Jurkat, Clone E6-1 (cell line): ENCODE results near the gene SORCS1.
"Not testable (repeated sequence)": the region's sequence is repeated elsewhere in the genome, so short reads cannot be mapped to it uniquely, and the experiment has no call there.

Source experiments
- DNase-seq: peaks from one replicate; pipeline ENCODE4 v3.0.0-alpha.2; 2011; ENCODE audit warnings: low read depth, low spot score
- H3K4me3 ChIP-seq: 2 replicates; pipeline ENCODE4 v1.5.1; 2011; ENCODE audit warnings: mild to moderate bottlenecking, low read length, control low read depth, moderate library complexity

SORCS1 gene

DNA sequence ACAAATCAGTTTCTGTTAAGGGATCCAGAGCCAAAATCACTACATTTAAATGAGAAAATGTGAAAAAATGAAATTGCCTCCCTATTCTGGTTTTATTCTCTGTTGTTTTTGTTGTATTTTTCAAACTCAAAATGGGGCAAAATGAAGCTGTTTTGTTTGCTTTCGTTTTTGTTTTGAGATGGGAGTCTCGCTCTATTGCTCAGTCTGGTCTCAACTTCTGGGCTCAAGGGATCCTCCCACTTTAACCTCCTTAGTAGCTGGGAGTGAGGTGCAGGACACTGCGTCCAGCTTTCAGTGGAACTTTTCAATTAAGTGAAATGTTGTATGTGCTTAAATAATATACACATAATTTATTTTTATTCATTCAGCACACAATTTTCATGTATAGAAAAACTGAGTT is 205.0 kb downstream of the SORCS1 start:
- no peak overlapping the region for H3K4me3 ChIP-seq

DNA sequence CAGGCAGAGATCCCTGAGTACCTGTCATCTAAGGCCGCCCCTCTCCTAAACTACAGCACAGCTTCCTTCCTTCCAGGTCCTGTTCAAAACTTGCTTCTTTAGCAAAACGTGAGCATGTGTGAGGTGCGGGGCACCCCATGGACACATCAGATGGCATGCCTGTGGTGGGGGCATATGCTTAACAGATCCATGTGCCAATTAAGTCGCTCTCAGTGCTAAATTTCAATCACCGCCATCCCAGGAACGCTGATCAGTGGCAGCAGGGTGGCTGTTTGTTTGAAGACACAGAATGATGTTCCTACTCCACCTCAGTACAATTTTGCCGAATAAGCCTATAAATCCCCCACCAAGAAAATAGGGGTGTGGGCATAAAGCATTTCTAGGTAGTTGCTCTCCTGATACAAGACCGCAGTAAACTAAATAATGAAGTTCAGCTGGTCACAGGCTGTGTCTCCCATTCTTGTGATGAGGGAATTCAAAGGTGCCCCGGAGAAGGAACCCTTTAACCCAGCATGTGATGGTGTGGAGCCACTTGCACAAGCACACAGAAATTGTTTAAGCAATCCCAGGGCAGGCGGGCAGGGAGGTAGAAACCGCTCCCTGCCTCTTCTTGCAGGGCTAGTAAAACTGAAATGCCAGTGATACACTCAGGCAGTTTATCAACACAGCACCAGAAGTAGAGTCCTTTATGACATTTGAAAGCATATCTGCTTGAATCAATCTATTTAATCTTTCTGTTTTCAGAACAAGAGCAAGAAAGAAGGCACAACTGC is 205.7 kb downstream of the SORCS1 start:
- no peak overlapping the region for H3K4me3 ChIP-seq
- no peak for DNase-seq

More for the DNA sequence above, 205.0 kb downstream of the SORCS1 start:
- DNase-seq = no peak

DNA sequence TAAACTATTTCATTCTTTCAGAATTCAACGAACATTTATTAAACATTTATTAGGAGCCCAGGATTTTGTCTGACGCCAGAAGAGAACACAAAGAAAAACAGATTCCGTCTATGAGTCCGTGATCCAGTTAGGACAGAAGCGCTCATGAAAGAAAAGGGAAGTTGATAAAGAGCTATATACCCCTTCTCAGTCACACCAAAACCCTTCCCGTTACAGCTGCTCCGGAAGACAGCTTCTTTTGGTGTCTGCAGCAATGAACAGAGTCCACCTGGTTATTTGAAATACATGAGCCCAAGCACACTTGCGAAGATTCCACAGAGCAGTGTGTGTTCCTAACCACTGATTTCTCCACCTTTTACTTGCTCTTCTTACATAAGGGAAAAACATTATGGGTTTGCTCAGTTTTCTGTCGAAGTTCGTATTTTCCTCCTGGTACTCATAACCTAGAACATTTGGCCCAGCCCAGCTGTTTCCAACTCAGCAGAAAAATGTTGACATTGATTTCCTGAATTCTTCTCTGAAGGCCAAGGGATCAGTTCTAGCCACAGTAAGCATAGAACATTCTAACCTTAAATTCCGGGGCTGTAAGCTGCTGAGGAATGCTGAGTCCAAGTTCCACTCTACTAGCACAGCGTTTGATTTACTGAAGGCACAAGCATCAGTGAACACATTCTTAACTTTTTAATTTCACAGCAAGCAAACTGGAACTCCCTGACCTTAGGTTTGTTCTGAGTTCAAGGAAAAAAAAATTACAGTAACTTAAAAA is 206.5 kb downstream of the SORCS1 start:
- H3K4me3 ChIP-seq = no peak overlapping the region
- DNase-seq = no peak

DNA sequence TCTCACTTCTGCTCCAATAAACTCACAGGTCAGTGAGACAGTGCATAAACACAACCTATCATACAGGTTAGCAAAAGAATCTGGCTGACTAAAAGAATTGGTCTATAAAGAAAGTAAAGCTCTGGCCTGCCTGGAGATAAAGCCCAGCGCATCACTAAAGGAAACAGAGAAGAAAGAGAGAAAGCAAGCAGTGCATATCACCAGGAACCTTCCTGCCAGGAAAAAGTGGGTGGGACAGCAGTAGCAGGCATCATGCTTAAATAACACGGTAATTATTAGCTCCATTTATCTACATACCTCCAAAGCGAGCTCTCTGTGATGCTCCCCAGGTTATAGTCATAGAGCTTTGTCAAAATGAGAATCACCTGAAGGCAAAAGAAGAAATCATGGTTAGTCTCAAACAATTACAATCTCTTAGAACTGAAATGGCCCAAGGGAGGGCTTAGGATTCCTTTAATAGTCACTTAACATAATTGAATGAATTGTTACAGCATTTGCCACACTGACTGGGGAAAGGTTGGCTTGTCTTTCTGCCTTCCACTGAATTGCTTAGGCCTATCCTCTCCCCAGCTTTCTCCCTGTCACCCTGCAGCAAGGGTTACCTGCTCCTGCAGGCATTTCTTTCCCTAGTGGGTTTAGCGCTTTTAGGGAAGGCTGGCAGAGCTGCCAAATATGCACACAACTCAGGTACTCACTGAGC is 208.1 kb downstream of the SORCS1 start:
- H3K4me3 ChIP-seq = no peak overlapping the region
- DNase-seq = no peak

DNA sequence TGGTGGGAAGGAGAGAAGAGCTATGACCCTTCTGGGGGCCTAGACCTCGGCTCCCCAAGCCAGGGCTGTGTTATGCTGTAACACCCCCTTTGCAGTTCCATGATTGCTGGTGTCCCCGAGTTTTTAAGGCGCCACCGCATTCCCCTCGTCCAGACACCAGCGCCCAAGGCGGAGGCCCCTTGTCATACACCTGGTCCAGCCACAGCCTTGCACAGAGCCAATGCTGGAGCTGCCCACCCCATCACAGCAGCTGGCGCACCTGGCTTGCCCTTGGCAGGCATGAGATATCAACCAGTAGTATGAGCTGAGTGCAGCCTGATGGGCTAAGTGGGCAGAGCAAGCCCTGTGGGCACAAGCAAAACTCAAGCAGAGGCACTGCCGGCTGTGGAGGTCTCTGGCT is 209.4 kb downstream of the SORCS1 start:
- DNase-seq = no peak
- H3K4me3 ChIP-seq = no peak overlapping the region

DNA sequence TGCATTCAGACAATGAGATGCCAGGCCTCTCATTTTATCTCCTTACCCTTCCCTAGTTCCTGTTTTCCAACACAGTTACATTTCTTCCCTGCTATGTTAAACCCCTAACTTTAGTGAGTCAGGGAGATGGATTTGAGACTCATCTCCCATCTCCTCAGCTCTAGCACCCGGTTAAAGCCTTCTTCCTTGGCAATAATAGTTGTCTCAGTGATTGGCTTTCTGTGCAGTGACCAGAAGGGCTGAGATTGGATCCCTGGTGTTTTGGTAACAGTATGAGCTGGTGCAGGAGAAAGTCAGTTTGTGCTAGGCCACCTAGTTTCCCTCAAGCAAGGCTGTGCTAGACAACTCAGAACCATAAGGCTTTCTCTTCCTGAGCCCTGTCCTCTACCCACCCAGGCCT is 212.5 kb downstream of the SORCS1 start:
- no peak for DNase-seq
- no peak overlapping the region for H3K4me3 ChIP-seq

DNA sequence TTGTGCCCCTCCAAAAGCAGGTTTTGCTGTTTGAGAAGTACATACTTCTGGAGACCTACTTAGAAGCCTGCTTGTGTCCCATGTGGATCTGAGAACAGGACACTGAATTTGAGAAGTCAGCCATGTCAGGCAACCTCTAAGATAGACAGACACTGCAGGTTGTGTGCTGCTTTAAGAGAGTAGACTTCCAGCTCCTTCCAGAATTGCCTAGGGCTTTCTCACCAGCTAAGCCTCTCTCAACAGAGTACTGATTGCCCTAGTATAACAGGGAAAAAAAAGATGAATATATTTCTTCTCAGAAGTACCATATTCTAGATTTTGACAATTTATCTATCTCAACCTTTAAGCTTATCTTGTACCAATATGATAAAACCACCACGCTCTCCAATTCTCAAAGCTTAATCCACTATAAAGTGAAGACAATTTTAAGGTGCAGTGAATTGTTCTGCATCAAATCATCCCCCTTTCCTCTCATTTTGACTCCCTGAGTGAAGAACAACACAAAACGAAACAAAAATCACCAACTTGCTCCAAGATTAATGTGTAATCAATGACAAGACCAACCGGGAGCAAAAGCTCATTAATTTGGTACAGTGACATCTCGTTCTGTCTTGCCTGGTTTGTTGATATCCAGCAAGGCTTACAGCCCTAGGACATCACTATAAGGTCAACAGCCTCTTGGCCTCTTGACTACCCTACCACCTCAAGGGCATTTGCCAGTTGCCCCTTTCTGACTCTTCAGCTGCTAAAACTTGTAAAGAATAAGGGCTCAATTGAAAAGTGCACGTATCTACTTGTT is 214.6 kb downstream of the SORCS1 start:
- DNase-seq = no peak
- H3K4me3 ChIP-seq = no peak overlapping the region

DNA sequence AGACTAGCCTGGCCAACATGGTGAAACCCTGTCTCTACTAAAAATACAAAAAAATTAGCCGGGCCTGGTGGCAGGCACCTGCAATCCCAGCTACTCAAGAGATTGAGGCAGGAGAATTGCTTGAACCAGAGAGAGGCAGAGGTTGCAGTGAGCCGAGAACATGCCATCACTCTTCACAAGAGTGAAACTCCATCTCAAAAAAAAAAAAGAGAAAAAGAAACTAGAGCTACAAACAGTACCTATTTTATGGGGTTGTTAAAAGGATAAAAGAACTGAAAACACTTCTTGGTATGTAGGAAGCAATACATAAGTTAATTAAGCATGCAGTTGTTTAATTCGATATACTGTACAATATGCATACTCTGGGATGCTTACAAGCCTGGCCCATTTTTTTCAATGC is 216.9 kb downstream of the SORCS1 start:
- no peak overlapping the region for H3K4me3 ChIP-seq
- DNase-seq = no peak

DNA sequence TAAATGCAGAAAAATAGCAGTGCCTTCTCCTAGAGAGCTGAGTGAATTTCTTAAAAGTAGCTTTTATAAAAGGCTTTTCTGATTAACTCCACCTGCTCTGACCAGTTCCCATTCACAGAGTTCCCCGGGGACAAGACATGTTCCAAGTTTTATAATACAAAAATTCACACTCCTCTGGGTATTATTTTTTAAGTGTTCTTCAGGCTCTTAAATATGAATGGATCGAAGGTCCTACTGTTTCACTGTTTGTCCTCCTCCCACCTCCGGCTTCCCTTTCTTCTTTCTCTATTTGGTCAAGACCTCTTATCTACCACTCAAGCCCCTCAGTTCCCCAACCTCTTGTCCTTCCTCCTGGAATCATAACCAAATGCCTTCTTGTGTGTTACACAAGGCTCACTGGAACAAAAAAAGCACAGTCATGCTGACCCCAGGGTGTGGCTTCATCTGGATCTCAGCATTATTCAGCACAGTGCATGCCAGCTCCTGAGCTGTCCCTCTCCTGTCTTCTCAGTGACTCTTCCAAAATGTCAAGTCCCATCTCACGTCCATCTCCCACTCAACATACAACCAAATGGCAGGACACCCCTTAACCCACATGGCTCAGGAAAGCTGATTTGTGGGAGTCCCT is 222.4 kb downstream of the SORCS1 start:
- DNase-seq = no peak
- no peak overlapping the region for H3K4me3 ChIP-seq

DNA sequence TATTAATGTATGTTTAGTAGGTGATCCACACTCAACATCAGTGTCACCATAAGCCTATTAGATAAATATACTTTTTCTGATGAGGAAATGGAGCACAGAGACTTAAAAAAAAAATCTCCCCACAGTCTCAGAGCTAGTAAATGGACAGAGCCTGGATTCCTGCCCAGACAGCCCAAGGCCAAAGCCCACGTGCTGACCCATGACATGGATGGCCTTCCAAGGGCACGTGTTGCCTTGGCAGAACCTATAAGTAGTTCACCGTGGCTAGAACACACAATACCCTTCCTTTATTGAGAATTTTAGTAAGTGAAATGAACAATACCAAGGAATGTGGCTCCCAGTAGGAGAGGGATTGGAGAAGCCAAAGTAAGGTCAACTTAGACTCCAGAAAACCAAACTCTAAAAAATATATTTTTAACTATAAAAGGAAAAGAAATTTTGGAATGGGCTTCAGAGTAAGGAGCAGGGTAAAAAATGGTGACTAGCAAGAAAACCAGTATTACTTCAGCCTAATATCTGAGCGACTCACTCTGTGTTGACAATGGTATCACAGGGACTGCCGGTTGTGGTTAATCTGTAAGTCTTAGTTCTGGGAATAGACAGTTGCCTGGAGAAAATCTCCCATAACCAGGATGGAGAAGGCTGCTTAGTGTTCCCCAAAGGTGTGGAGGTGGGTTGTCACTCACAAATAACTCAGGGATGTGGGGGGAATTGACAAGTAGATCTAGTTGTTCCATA is 223.0 kb downstream of the SORCS1 start:
- H3K4me3 ChIP-seq = no peak overlapping the region
- DNase-seq = no peak

DNA sequence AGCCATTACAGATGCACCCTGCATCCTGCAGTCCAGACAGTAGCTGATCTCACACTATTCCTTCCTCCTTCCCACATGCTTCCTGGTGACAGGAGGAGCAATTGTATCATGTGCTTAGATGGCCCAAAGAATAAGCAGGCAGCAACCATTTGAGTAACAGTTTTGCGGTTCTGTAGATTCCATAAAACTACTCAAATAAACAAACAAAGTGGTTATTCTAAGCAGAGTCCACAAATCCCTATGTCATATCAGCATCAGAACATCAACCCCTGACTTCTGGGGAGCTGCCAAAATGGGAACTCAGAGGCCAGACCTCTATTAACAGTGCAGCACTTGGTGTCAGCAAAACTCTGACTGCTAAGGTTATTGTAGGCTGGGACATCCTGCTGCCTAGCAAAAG is 226.0 kb downstream of the SORCS1 start:
- no peak overlapping the region for H3K4me3 ChIP-seq
- DNase-seq = no peak

DNA sequence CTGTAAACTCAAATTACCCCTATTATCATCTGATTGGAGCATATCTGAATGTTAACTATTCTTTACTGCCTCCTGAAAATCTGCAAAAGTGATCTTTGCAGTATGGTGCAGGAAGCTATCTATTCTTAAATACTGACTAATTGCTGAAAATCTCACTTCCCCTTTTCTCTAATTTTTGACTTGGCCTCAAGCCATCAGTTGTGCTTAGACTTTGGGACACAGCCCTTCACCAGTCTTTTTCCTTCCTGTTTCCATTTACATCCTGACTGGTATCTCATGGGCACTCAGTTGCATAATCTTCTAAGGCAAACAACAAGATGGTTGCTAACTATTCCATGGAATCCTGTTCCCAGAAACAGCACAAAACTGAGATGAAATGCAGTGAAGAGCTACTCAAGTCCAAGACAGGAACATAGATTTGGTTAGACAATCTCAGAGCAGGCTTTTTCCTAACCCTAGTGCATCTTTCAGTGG is 228.5 kb downstream of the SORCS1 start:
- no peak overlapping the region for H3K4me3 ChIP-seq
- DNase-seq = no peak

DNA sequence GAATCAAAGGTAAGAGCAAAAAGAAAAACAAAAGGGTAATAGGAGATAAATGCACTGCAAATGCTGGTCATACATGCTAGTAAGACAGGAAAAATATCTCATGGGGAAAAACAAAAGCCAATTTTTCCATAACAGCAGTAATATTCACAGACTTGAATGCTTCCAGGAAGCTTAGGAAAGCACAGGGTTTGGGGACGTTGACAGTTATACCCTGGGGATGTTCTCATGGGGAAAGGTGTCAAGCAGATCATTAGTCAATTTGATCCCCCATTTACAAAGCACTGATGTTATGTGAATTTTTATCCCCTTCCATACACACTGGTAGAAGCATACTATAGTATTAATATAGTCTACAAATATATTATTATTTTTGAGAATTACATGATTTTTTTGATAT is 232.7 kb downstream of the SORCS1 start:
- H3K4me3 ChIP-seq = no peak overlapping the region
- DNase-seq = no peak

DNA sequence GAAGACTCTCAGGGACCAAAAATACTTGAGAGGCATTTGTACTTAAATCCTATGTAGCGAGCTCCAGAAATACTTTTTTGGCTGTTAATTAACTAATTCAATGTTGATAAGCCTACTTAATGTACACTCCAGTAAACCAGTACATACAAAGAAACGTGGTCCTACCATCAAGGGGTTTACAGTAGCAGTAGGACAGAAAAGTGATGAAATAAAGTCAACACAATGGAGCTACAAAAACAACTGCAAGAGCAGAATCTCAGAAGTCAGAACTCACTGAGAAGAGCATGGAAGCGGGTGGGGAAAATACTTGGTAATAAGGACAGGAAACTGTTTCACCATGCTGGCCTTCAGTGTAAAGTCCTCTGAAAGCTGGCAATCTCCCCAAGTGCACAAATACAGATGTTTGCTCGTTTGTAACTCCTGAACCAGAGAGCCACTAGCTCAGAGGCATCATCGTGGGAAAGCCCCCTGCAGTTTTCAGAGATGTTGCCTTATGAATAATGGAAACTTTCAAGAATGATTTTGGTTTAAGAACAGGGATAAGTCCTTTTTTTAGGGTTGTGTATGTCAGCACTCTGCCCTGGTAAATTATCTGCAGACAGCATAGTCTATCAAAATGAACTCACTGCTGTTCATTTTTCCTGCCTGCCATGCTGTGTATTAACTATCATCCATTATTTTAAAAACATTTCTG is 233.2 kb downstream of the SORCS1 start:
- no peak for DNase-seq
- H3K4me3 ChIP-seq = no peak overlapping the region

DNA sequence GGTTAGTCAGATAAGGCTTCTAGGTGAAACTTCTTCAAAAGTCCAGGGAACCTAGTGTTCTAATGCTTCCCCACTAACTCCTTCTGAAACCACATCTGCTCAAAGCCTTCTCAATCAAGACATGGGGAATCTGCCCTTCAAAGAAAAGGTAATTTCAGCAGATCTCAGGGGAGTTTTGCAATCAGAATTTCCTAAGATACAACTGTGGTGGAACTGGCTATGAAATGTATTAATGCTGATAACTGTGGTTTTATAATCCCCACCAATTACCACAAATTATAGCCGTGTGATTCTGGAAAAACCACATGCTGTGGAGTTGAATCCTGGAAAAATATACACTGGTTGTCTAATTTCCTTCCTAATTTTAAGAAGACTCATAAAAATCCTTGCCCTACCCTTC is 233.8 kb downstream of the SORCS1 start:
- no peak overlapping the region for H3K4me3 ChIP-seq
- no peak for DNase-seq

DNA sequence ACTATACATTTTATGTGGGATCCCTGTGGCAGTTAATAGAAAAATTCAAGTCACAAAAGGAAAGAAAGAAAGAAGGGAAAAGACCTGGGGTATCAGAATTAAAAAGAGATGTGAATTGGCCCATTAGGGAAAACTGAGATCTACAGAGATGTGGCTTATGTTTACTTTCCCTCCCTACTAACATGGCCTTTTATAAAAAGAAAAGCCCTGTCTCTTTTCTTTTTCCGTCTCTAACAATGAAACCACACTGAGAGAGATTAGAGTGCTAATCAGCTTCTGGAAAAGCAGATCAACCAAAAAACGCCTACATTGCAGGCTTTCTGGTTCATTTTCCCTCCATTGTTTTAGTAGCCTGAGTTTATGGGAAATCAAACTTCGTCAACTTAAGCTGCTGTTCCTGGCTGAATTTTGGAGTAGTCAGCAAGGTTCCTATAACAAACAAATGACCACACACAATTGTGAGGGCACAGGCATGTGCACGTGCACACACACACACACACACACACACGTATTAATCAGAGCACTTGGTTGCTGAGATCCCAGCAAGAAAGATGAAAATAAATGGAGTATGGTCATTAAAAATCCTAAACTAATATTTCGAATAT is 235.1 kb downstream of the SORCS1 start:
- H3K4me3 ChIP-seq = no peak overlapping the region
- no peak for DNase-seq

DNA sequence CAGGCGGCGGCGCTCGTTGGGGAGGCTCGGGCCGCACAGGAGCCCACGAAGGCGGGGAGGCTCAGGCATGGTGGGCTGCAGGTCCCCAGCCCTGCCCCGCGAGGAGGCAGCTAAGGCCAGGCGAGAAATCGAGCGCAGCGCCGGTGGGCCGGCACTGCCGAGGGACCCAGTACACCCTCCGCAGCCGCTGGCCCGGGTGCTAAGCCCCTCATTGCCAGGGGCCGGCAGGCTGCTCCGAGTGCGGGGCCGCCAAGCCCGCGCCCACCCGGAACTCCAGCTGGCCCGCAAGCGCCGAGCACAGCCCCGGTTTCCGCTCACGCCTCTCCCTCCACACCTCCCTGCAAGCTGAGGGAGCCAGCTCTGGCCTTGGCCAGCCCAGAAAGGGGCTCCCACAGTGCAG is 236.4 kb downstream of the SORCS1 start:
- not testable (repeated sequence) for DNase-seq, H3K4me3 ChIP-seq
